Measurements from ENCODE around the gene FOXJ2.

- peak in 1 of 3 donors; percentile 74 for TF ChIP-seq CTCF (IDR thresholded peaks at IDR 0.05)
- TF ChIP-seq POLR2A (IDR thresholded peaks at IDR 0.05) = no peak
Measured at GRCh38 chr12:7995266-7995963, 37.1 kb upstream of the FOXJ2 start.

All from lower leg skin (tissue), 3 donors.